OCI-LY7 (cell line): ENCODE measurements around the gene ZNF880.
A peak's percentile ranks its signal among the peaks of the same experiment; 100 is the strongest.

Experiments
- CTCF ChIP-seq: fragments of 200-600 bp; sonication (generic); conservative IDR thresholded peaks from 2 replicates; pipeline ENCODE4 v1.5.1; 2014; ENCODE audit warnings: mild to moderate bottlenecking, antibody characterized with exemption, low read length, moderate library complexity, mixed read lengths
- EZH2phosphoT487 ChIP-seq: fragments of 200-600 bp; sonication (generic); IDR thresholded peaks from 2 replicates; pipeline ENCODE4 v1.6.1; 2018; ENCODE audit warnings: low read depth, borderline replicate concordance, mild to moderate bottlenecking, mixed run types, antibody characterized with exemption, low read length, moderate library complexity, mixed read lengths

- peak; percentile 69 for TF ChIP-seq CTCF
- no peak for TF ChIP-seq EZH2phosphoT487
Measured at GRCh38 chr19:52351512-52351911, 18.2 kb upstream of the ZNF880 start.
